HL-60 (cell line): ENCODE data around the gene SELENOI.

Experiments used
- DNase-seq, 2 experiments: peaks; one replicate each; pipeline ENCODE4 v3.0.0-alpha.2; 2010 to 2020; ENCODE audit warnings: low read depth in 1 of 2, low spot score in 1 of 2
- H3K27ac ChIP-seq: fragments of 250-450 bp; sonication (Bioruptor Pico); replicated peaks from 2 replicates; pipeline ENCODE4 v1.5.1; 2020; ENCODE audit warnings: mild to moderate bottlenecking, moderate library complexity
- H3K27me3 ChIP-seq: fragments of 250-450 bp; sonication (Bioruptor Pico); 2 replicates; pipeline ENCODE4 v1.5.1; 2021; ENCODE audit warnings: mild to moderate bottlenecking, moderate library complexity; ENCODE audit not compliant: insufficient read depth, poor library complexity, severe bottlenecking
- H3K4me3 ChIP-seq: replicated peaks from 2 replicates; pipeline ENCODE4 v1.5.1; 2011; ENCODE audit warnings: mild to moderate bottlenecking, control low read depth, low read length; ENCODE audit not compliant: insufficient read depth
- GABPA ChIP-seq: IDR thresholded peaks from 2 replicates; pipeline ENCODE4 v1.6.1; 2012; ENCODE audit warnings: low read depth
- POLR2AphosphoS5 ChIP-seq: IDR thresholded peaks from 2 replicates; pipeline ENCODE4 v1.6.1; 2012; ENCODE audit warnings: low read depth
- SPI1 ChIP-seq: IDR thresholded peaks from 2 replicates; pipeline ENCODE4 v1.6.1; 2012; ENCODE audit warnings: low read depth, mild to moderate bottlenecking, borderline replicate concordance
- TF ChIP-seq, protein P1 (sequence below): IDR thresholded peaks from 2 replicates; pipeline ENCODE4 v1.6.1; 2012; ENCODE audit warnings: low read depth; ENCODE audit not compliant: insufficient replicate concordance
- TF ChIP-seq, protein P2 (sequence below): IDR thresholded peaks from one replicate; pipeline ENCODE4 v1.5.1; 2011; ENCODE audit warnings: low read length, control low read depth, inconsistent platforms; ENCODE audit not compliant: insufficient read depth

The SELENOI gene

DNA sequence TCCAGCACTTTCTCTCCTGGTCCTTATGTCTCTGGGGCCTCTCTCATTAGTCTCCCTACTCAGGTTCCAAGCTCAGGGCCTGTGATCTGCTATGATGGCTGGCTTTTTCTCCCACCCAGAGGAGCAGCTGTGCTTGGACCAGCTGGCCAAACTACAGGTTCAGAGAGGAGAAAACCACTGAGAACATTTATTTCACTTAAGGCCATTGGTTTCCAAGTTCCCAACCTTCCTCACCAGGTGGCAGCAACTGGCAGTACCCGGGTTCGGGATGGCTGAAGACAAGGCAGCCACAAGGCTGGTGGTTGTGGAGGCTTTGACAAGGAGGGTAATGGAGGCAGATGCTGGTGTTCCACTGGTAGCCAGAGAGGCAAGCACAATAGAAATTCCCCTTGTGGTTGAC lies 29.9 kb upstream of the SELENOI start:
- Histone ChIP-seq H3K27me3 (no peaks in the 10 kb centered on the region), H3K4me3 (no peak overlapping the region), H3K27ac (no peak overlapping the region)
- TF ChIP-seq, protein P1, sequence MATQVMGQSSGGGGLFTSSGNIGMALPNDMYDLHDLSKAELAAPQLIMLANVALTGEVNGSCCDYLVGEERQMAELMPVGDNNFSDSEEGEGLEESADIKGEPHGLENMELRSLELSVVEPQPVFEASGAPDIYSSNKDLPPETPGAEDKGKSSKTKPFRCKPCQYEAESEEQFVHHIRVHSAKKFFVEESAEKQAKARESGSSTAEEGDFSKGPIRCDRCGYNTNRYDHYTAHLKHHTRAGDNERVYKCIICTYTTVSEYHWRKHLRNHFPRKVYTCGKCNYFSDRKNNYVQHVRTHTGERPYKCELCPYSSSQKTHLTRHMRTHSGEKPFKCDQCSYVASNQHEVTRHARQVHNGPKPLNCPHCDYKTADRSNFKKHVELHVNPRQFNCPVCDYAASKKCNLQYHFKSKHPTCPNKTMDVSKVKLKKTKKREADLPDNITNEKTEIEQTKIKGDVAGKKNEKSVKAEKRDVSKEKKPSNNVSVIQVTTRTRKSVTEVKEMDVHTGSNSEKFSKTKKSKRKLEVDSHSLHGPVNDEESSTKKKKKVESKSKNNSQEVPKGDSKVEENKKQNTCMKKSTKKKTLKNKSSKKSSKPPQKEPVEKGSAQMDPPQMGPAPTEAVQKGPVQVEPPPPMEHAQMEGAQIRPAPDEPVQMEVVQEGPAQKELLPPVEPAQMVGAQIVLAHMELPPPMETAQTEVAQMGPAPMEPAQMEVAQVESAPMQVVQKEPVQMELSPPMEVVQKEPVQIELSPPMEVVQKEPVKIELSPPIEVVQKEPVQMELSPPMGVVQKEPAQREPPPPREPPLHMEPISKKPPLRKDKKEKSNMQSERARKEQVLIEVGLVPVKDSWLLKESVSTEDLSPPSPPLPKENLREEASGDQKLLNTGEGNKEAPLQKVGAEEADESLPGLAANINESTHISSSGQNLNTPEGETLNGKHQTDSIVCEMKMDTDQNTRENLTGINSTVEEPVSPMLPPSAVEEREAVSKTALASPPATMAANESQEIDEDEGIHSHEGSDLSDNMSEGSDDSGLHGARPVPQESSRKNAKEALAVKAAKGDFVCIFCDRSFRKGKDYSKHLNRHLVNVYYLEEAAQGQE = no peak
- TF ChIP-seq, protein P2, sequence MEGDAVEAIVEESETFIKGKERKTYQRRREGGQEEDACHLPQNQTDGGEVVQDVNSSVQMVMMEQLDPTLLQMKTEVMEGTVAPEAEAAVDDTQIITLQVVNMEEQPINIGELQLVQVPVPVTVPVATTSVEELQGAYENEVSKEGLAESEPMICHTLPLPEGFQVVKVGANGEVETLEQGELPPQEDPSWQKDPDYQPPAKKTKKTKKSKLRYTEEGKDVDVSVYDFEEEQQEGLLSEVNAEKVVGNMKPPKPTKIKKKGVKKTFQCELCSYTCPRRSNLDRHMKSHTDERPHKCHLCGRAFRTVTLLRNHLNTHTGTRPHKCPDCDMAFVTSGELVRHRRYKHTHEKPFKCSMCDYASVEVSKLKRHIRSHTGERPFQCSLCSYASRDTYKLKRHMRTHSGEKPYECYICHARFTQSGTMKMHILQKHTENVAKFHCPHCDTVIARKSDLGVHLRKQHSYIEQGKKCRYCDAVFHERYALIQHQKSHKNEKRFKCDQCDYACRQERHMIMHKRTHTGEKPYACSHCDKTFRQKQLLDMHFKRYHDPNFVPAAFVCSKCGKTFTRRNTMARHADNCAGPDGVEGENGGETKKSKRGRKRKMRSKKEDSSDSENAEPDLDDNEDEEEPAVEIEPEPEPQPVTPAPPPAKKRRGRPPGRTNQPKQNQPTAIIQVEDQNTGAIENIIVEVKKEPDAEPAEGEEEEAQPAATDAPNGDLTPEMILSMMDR = peak; percentile 11
- no peak for TF ChIP-seq GABPA
- peak in 1 of 2 experiments; percentile 69 for DNase-seq

DNA sequence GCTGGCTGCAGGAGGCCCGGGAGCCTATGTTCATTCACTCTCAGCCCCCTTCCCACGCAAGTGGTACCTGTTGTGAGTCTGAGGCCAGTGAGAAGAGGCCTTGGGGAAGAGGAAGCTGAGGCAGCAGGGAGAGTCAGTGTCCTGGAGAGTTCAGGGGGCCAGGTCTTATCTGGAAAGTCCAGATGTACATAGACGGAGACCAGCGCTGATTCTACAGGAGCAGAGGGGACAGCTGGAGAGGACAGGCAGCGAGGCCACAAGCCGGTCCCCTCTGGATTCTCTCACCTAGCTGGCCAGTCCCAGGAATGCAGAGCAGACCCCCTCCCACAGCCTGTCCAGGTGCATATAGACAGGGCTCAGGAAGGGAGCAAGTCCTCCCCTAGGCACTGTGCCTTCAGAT lies 29.1 kb upstream of the SELENOI start:
- DNase-seq = no peak
- H3K27me3 ChIP-seq = no peaks in the 10 kb centered on the region
- TF ChIP-seq GABPA = no peak
- TF ChIP-seq, protein P1 = no peak
- no peak for TF ChIP-seq SPI1
- no peak overlapping the region for H3K4me3 ChIP-seq
- H3K27ac ChIP-seq = no peak overlapping the region

DNA sequence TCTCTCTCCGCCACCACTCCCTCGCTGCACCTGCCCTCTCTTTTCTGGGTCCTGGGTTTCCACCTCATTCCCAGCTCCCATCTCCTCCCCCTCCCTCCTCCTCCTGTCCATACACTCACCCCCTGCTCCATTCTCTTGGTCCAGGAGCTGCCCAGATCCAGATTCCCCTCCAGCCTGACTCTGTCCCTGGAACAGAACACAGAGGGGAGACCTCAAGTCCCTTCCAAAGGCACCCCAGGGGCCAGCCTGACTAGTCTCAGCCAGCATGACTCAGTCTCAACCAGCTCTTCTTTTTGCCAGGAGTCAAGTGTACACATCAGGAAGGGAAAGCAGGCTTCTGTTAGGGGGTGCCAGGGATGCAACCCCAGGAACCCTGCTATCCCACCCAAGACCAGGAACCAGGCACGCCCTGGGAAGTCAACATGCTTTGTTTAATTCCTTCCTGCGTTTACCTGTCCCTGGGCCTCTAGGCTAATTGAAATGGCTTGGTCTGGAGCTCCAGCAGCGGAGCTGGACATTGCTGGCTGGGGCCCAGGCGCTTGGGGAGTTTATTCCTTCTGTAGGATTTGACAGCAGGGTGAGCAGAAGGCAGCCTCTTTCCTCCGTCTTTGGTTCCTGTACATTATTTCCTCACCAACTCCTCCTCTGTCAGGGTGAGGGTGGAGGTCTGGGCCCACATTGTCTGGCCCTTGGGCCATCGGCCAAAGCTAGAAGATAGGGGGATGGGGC lies 28.4 kb upstream of the SELENOI start:
- Histone ChIP-seq H3K27me3 (no peaks in the 10 kb centered on the region), H3K27ac (no peak overlapping the region), H3K4me3 (no peak overlapping the region)
- DNase-seq = no peak
- TF ChIP-seq, protein P2 = no peak
- TF ChIP-seq, protein P1 = no peak
- TF ChIP-seq GABPA (no peak), POLR2AphosphoS5 (no peak), SPI1 (no peak)
